Measurements from ENCODE around the gene LRP10.

DNA sequence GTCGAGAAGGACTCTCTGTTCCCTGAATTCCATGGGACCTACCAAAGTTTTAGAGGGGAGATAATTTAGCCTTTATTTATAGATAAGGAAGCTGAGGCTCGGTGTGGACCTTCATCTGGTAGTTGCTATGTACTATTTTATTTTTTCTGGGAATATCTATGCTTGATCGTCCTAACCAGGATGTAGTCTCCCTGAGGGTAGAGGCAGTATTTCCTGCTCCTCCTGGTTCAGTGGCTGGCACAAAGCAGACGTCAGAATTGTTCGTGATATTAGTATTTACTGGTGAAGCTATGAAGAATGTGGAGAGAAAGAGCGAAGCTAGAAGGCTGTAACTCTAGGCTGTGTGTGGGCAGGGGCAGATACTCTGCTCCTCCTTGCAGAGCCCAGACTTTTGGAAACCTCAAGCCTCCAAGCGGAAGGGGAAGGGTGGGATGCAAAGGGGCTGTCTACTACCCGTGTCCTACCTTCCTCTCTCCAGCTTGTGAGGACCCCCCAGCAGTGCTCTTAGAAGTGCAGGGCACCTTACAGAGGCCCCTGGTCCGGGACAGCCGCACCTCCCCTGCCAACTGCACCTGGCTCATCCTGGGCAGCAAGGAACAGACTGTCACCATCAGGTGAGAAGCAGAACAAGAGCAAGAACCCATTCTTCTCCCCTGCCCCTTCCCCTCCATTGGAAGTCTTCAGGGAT is 1.4 kb downstream of the LRP10 start:
- TF ChIP-seq CTCF (IDR thresholded peaks at IDR 0.05) (peak in 1 of 4 experiments; percentile 1), POLR2A (IDR thresholded peaks at IDR 0.05) (no peak), POLR2AphosphoS5 (IDR thresholded peaks at IDR 0.05) (no peak)

Data from prostate gland (tissue), 2 donors.